NCI-H1417 treated with DMSO at 0.1 percent for 48 hours (cell line): ENCODE data around the gene SMKR1.
"Not testable (repeated sequence)": the region's sequence is repeated elsewhere in the genome, so short reads cannot be mapped to it uniquely, and the experiment has no call there.

Experiments used
- DNase-seq: peaks from one replicate; lab custom pipeline; 2025; lab: John Stamatoyannopoulos, UW

The SMKR1 gene

GRCh38 chr7:129482781-129483180 is 19.6 kb upstream of the SMKR1 start:
- DNase-seq, result no peak

- no peak for DNase-seq
Observed at GRCh38 chr7:129489491-129489890, 12.8 kb upstream of the SMKR1 start.

- DNase-seq, result no peak
Observed at GRCh38 chr7:129492391-129492790, 9.9 kb upstream of the SMKR1 start.

- DNase-seq, result no peak
Observed at GRCh38 chr7:129493555-129493954, 8.8 kb upstream of the SMKR1 start.

GRCh38 chr7:129494041-129494440 is 8.3 kb upstream of the SMKR1 start:
- no peak for DNase-seq

- DNase-seq, result no peak
Observed at GRCh38 chr7:129495987-129496386, 6.3 kb upstream of the SMKR1 start.

GRCh38 chr7:129496653-129497052 is 5.7 kb upstream of the SMKR1 start:
- no peak for DNase-seq

GRCh38 chr7:129497156-129497555 is 5.2 kb upstream of the SMKR1 start:
- no peak for DNase-seq

- DNase-seq, result no peak
Observed at GRCh38 chr7:129498021-129498420, 4.3 kb upstream of the SMKR1 start.

GRCh38 chr7:129499999-129500398 is 2.3 kb upstream of the SMKR1 start:
- DNase-seq, result no peak

GRCh38 chr7:129502708-129503685 is 666 bp downstream of the SMKR1 start:
- DNase-seq, result no peak

- DNase-seq, result no peak
Observed at GRCh38 chr7:129503725-129504124, 1.4 kb downstream of the SMKR1 start.

- no peak for DNase-seq
Observed at GRCh38 chr7:129512192-129512591, 9.9 kb downstream of the SMKR1 start.

- DNase-seq, result no peak
Observed at GRCh38 chr7:129513546-129513945, 11.2 kb downstream of the SMKR1 start.

GRCh38 chr7:129514683-129515082 is 12.4 kb downstream of the SMKR1 start:
- DNase-seq, result no peak

GRCh38 chr7:129515381-129515780 is 13.1 kb downstream of the SMKR1 start:
- no peak for DNase-seq

GRCh38 chr7:129517931-129518330 is 15.6 kb downstream of the SMKR1 start:
- no peak for DNase-seq

- DNase-seq, result no peak
Observed at GRCh38 chr7:129519464-129519863, 17.1 kb downstream of the SMKR1 start.

- no peak for DNase-seq
Observed at GRCh38 chr7:129522088-129522970, 20.0 kb downstream of the SMKR1 start.

GRCh38 chr7:129522971-129523340 is 20.6 kb downstream of the SMKR1 start:
- DNase-seq, result no peak

GRCh38 chr7:129523924-129524323 is 21.6 kb downstream of the SMKR1 start:
- DNase-seq, result no peak

- DNase-seq, result not testable (repeated sequence)
Observed at GRCh38 chr7:129524405-129524804, 22.1 kb downstream of the SMKR1 start.
